Esophagus mucosa (tissue), 1 donor: ENCODE measurements around the gene ARHGEF17. TPM values are rescaled to one million over a fixed set of nuclear protein-coding genes. Genes with fewer than 3 reads are reported as not detected.

ENCODE experiments used
- ATAC-seq: fragments of 200-7000 bp; cut with Tn5 transposase; one replicate; pipeline ENCODE4 v1.9.1; 2020
- total RNA-seq: library from RNA; stranded (reverse); gene quantifications from one replicate; pipeline ENCODE4 v1.2.4, GENCODE V29; 2023
- donor health status: DM: yes; HTN: yes; CAD: no.

The ARHGEF17 gene
- total RNA-seq, 1 donor from 2014 or later = 5.4 TPM

DNA sequence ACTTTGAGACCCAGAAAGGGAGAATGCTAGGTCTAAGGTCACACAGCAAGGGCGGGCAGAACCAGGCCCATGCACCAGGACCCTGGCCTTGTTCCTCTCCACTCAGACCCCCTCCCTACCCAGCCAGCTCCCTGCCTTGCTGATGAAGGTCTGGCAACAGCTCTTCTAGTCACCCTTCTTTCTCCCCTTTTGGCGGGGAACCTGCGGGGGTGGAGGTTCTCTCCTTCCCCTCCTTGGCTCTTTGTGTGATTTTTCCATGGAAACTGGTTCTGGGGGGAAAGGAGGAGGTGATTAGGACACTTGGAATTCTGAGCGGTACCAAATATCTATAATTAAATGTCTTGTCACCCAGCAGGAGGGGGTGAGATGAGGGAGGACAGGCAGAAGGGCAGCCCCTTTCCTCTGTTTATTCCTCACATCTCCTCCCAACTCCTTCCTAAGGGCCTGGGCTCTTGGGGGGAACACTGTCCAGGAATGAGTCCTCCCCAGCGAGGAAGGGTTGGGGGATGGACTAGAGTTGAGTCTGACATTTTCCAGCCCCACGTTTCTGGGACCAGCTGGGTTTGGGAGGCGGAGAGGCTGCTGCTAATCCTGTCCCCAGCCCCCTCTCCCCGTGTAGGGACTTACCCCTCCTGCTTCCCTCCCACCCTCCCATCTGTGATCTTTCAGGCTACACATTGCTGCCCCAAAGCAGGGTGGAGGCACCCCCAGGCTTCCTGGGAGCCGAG lies 7.4 kb downstream of the ARHGEF17 start:
- ATAC-seq = no peak

GRCh38 chr11:73316422-73316821 lies 8.3 kb downstream of the ARHGEF17 start:
- no peak for ATAC-seq

GRCh38 chr11:73317373-73317772 lies 9.3 kb downstream of the ARHGEF17 start:
- no peak for ATAC-seq

DNA sequence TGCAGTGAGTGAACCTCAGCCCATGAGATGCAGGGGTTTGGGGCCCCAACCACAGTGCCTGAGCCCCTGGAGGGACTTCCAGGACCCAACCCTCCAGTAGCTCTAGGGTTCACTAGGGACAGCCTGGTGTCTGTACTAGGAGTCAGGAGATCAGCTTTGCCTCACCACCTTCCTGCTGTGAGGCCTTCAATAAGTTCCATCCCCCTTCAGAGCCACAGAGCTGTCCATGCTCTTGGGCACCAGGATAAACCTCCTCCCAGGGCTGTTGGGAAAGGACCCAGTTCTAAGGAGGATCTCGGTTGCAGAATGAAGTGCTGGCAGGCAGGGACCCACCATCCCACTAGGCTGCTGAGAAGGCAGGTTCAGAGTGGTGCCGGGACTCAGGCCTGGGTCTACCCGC lies 9.7 kb downstream of the ARHGEF17 start:
- ATAC-seq = no peak

DNA sequence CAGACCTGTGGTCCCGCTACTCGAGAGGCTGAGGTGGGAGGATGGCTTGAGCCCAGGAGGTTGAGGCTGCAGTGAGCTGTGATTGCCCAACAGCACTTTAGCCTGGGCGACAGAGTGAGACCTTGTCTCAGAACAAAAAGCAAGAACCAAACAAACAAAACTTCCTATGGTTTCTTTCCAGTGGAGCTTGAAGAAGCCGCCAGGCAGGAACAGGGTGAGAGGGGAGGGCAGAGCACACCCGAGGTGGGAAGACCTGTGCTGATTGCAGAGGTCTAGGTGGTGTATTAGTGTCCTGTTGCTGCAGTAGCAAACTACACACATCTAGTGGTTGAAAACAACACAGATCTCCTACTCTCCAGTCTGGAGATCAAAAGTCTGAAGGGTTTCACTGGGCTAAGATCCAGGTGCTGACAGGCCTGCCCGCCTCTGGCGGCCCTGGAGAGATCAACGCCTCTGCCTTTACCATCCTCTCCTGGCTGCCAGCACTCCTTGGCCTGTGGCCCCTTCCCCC lies 10.5 kb downstream of the ARHGEF17 start:
- ATAC-seq = no peak

DNA sequence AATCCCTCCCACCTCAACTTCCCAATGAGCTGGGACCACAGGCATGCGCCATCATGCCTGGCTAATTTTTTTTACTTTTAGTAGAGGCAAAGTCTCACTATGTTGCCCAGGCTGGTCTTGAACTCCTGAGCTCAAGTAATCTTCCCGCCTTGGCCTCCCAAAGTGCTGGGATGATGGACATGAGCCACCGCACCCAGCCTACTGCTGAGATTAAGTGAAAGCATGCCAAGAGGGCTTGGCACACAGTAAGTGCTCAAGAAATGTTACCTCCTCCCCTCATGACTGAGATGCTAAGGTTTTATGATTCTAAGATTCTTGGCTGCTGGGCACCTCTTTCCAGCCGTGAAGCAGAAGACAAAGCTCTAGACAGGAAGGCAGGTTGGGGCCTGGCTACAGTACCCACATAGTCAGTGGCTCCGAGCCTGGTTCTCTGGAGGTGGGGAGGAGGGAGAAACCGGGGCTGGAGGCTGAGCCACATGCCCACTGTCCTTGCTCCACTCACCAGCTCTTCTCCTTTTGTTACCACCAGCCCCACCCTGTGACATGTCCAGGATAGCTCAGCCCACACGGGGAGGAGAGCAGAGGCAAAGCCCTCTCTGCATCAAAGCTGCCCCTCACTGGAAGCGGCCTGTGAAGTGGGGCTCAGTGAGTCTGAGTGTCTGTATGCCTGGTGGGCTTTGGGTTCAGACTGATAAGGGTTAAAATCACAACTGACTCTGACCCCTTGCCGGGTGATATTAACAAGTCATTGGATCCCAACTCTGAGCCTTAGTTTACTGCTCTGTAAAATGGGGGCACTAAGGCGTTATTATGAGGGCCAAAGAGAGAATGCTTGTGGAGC lies 12.9 kb downstream of the ARHGEF17 start:
- peak; percentile 27 for ATAC-seq

DNA sequence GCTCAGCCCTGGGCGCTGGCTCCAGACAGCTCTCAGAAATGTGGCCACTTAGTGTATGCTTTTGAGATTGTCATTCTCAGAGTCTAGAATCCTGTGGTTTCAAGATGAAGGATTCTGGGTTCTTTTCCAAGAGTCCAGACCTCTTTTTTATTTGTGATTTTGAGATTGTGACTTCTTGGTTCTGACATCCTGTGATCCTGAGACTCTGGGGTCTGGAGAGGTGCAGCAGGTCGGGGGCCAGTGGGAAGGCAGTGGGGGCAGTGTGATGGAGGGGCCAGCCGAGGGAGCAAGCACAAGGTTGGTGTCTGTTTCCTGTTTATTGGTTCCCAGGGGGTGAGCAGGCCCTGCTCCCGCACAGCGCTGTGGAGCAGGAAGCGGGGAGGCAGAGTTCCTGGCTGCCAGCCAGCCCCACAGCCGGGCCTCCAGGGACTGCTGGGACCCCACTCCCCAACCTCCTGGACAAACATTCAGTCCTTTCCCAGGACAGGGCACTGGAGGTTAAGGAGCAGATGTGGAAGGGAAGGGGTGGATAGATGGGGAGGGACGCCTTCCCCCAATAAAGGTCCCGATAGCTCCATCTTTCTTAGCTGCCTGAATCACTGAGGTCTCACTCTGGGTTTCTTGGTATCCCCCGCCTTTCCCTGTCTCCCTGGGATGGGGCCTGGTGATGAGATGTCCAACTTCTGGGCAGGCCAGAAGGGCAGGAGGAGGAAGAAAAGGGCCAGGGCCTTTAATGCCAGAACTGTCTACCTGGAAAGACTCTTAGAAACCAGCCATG lies 13.7 kb downstream of the ARHGEF17 start:
- no peak for ATAC-seq

GRCh38 chr11:73322382-73323306 lies 14.6 kb downstream of the ARHGEF17 start:
- ATAC-seq = no peak

- ATAC-seq = no peak
Measured at GRCh38 chr11:73323464-73323863, 15.4 kb downstream of the ARHGEF17 start.

- ATAC-seq = no peak
Measured at GRCh38 chr11:73324116-73324515, 16.0 kb downstream of the ARHGEF17 start.

GRCh38 chr11:73324665-73325035 lies 16.6 kb downstream of the ARHGEF17 start:
- no peak for ATAC-seq

DNA sequence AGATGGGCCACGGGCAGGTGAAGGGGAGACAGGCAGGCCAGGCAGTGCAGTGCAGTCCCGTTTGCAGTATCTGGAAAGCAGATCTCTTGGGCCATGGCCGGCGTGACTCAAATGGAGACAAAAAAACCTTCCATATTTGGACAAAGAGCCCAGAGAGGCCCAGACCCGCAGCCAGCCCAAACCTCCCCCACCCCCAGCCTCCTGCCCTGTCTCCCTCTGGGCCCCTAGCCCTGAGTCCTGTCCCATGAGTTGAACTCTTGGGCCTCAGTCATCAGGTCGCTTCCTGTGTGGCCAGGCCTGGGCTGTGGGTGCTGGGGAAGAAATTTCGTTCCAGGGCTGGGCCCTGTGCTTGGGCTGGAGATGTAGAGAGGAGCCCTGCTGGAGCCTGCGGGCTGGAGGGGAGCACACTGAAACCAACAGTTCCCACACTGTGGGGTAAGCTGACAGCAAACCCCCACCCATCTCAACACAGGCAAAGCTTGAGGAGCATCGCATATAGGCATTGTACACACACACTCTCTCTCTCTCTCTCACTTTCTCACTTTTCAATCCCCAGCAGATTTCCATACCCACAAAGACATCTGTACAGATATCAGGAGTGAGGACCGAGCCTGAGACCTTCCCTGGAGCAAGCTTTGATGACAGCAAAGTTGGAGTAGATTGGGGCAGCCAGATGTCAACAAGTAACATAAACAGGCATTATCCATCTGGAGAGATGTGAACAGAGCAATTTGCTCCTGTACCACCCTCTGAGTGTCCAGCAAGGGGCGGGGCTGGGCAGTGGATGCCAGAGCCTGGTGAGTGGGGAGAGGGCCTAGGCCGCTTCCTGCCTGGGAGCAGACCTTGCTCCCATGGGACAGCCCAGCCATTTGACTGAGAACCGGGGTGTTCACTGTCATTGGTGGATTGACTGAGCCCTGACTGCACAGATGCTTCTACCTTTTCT lies 17.2 kb downstream of the ARHGEF17 start:
- ATAC-seq = no peak

DNA sequence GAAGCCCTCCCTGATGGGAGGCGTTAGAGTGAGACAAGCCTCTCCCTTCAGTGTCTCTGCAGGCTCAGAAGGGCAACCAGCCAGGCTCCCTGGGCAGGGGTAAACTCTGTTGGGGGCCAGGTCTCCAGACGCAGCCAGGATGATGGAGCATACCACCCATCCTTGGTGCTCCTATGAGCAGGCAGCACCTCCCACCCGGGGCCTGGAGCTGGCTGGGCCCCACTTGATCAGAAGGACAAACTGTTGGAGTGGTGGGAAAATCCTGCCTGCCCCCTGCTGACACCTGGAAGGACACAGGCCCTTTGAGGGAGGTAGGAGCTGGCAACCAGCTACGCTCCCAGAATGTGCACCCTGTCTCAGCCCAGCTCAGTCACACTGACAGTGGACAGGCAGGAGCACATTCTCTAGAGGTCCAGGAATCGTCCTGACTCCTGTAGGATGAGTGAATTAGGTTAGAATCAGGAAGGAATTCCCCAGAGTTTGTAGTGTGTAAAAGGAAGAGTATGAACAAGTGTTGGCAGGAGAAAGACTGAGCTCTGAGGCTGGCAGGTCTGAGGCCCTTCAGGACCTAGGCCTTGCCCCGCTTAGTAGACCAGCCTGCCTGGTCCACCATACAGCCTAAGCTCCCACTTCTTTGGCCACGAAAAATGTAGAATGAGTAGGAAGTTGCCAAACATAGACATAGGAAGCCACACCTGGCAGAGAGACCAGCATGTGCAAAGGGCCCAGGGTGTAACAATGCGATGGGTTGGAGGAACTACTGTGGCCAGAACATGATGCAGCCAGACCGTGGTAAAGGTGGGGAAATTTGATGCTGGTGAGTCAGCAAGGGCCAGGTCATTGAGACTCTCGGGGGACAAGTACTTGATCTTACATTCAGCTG lies 19.1 kb downstream of the ARHGEF17 start:
- ATAC-seq = peak; percentile 10

- no peak for ATAC-seq
Measured at GRCh38 chr11:73327812-73328364, 19.8 kb downstream of the ARHGEF17 start.

DNA sequence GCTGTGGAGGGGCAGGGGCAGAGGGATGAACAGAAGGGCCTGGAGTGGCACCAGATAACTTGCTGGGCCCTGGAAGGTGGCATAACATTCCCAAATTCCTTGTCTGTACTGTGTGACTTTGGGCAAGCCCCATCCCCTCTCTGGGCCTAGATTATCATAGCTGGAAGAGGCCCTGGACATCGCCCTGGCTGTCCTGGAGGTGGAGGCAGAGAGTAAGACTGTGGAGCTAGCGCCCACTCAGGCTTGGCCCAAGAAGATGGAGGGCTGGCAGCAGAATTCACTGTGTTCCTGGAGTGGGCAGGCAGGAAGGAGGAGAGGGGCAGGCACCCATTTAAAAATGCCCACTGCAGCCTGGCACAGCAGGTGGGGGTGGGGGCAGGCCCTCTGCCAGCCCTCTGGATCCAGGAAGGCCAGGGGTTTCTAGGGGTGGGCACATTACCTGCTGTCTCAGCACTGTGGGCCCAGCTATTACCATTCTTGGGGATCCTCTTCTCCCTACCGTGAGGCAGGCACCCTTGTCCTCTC lies 22.6 kb downstream of the ARHGEF17 start:
- ATAC-seq = no peak

DNA sequence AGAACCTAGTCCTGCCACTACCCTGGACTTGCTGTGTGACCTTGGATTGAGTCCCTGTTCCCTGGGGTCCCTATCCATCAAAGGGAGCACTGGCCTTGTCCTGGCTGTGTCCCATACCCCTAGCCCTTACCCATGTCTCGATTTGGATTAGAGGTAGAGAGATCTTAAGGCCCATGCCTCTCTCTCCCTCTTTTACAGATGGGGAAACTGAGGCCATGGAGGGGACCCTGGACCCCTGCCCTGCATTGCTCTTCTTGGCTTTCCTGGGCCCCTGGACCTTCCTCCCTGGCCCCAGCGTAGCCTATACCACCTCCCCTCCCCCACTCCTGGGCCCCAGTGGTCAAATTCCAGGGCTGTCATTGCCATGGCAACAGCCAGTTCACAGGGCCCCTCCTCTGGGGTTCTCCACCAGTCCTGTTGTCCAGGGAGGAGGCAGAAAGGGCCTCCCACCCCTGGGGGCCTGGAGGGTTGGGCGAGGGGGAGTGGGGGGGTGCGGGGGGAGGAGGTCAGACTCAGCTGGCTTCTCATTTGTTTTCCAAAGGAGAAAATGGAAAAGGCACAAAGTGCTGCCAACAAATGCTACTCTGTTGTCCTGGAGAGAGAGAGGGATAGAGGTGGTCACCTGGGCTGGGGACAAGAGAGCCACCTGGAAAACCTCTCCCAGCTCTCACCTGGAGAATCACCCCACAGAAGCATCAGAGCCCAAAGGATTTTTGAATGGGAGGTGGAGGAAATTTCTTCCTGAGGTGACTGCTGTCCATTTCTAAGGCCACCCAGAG lies 23.3 kb downstream of the ARHGEF17 start:
- no peak for ATAC-seq

GRCh38 chr11:73333173-73333572 lies 25.1 kb downstream of the ARHGEF17 start:
- ATAC-seq = no peak
